Mesendoderm (in vitro differentiated cells): ENCODE measurements around the gene AHI1.

Source experiments
- DNase-seq: peaks from one replicate; pipeline ENCODE4 v3.0.0; 2013
- H2AK5ac ChIP-seq: 2 replicates; pipeline ENCODE4 v1.6.1; 2013; ENCODE audit warnings: low read length, inconsistent platforms
- H2BK120ac ChIP-seq: 2 replicates; pipeline ENCODE4 v1.6.1; 2013; ENCODE audit warnings: low read depth, mild to moderate bottlenecking, low read length, moderate library complexity, mixed read lengths
- H2BK15ac ChIP-seq: replicated peaks from 2 replicates; pipeline ENCODE4 v1.6.1; 2013; ENCODE audit warnings: low read depth, mild to moderate bottlenecking, moderate library complexity
- H2BK5ac ChIP-seq: 2 replicates; pipeline ENCODE4 v1.6.1; 2013; ENCODE audit warnings: low read length, inconsistent platforms
- H3K18ac ChIP-seq: 2 replicates; pipeline ENCODE4 v1.6.1; 2013; ENCODE audit warnings: mild to moderate bottlenecking, low read length, mixed read lengths
- H3K23ac ChIP-seq: one replicate; pipeline ENCODE4 v1.6.1; 2013; ENCODE audit warnings: low read length
- H3K27ac ChIP-seq: 2 replicates; pipeline ENCODE4 v1.5.1; 2013; ENCODE audit warnings: low read depth, mild to moderate bottlenecking, inconsistent platforms, low read length, moderate library complexity
- H3K27me3 ChIP-seq: 2 replicates; pipeline ENCODE4 v1.6.1; 2013; ENCODE audit warnings: low read length, control low read depth, mild to moderate bottlenecking, inconsistent platforms; ENCODE audit not compliant: insufficient read depth, poor library complexity
- H3K36me3 ChIP-seq: 2 replicates; pipeline ENCODE4 v1.6.1; 2013; ENCODE audit warnings: low read length, inconsistent platforms; ENCODE audit not compliant: control insufficient read depth, insufficient read depth
- H3K4ac ChIP-seq: one replicate; pipeline ENCODE4 v1.6.1; 2013; ENCODE audit warnings: low read depth, mild to moderate bottlenecking, low read length, moderate library complexity
- H3K4me1 ChIP-seq: 2 replicates; pipeline ENCODE4 v1.6.1; 2013; ENCODE audit warnings: low read depth, low read length, inconsistent platforms; ENCODE audit not compliant: control insufficient read depth
- H3K4me2 ChIP-seq: 2 replicates; pipeline ENCODE4 v1.6.1; 2013; ENCODE audit warnings: low read length
- H3K4me3 ChIP-seq: 2 replicates; pipeline ENCODE4 v1.5.1; 2013; ENCODE audit warnings: mild to moderate bottlenecking, low read length
- H3K56ac ChIP-seq: one replicate; pipeline ENCODE4 v1.6.1; 2013; ENCODE audit warnings: low read length
- H3K79me1 ChIP-seq: 2 replicates; pipeline ENCODE4 v1.6.1; 2013; ENCODE audit warnings: low read length, inconsistent platforms
- H3K79me2 ChIP-seq: 2 replicates; pipeline ENCODE4 v1.6.1; 2013; ENCODE audit warnings: mild to moderate bottlenecking, low read length; ENCODE audit not compliant: control insufficient read depth, insufficient read depth
- H3K9ac ChIP-seq: 2 replicates; pipeline ENCODE4 v1.6.1; 2013; ENCODE audit warnings: low read length, inconsistent platforms
- H4K5ac ChIP-seq: one replicate; pipeline ENCODE4 v1.6.1; 2013; ENCODE audit warnings: low read length
- H4K8ac ChIP-seq: one replicate; pipeline ENCODE4 v1.6.1; 2013; ENCODE audit warnings: low read depth, mild to moderate bottlenecking, control low read depth, low read length, moderate library complexity
- WGBS: extraction: QIAGEN DNeasy Blood & Tissue Kit; methylation state at CpG from one replicate; pipeline ENCODE4 v1.1.7; 2013; ENCODE audit warnings: low lambda C conversion rate, missing lambda C conversion rate; ENCODE audit not compliant: insufficient coverage; ENCODE audit errors: extremely low coverage; 5-methylcytosine and 5-hydroxymethylcytosine counted together

Gene AHI1

GRCh38 chr6:135325624-135326424 lies 171.7 kb downstream of the AHI1 start:
- H2AK5ac ChIP-seq: no peak overlapping the region
- H3K4me3 ChIP-seq: no peak overlapping the region
- no peaks in the 10 kb centered on the region for H3K79me1 ChIP-seq
- H3K4me2 ChIP-seq: no peak overlapping the region
- H3K18ac ChIP-seq: no peak overlapping the region
- H4K5ac ChIP-seq: no peak overlapping the region
- H2BK5ac ChIP-seq: no peak overlapping the region
- no peak overlapping the region for H3K4ac ChIP-seq
- H2BK120ac ChIP-seq: no peak overlapping the region
- H3K79me2 ChIP-seq: no peaks in the 10 kb centered on the region
- H3K9ac ChIP-seq: no peak overlapping the region
- no CpG with 5 or more reads among the region's 4 CpGs for WGBS
- H3K27ac ChIP-seq: no peak overlapping the region
- no peaks in the 10 kb centered on the region for H3K27me3 ChIP-seq
- H3K56ac ChIP-seq: no peak overlapping the region
- no peak overlapping the region for H4K8ac ChIP-seq
- H3K36me3 ChIP-seq: no peaks in the 10 kb centered on the region
- H3K4me1 ChIP-seq: peaks cover 2% of the 10 kb centered on the region
- no peak overlapping the region for H2BK15ac ChIP-seq
- H3K23ac ChIP-seq: no peak overlapping the region
- DNase-seq: no peak

DNA sequence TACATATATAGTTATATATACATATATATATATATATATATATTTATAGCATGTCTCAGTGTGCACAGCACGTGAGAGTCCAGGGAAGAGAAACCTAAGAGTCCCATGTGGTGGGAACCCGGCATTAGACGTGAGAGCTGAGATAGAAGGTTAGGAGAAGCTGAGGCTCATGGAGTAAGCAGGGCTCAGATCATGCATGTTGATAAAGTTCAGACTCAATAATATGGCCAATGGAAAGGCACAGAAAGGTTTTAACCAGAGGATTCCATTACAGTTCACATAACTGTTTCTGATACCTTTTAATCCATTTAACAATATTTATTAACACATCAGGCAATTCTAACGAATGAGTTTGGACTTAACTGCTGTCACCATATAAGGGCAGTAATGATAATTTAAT lies 173.0 kb downstream of the AHI1 start:
- Histone ChIP-seq H4K5ac (peak overlapping the region; percentile 34), H3K4ac (no peak overlapping the region), H3K79me1 (no peaks in the 10 kb centered on the region), H2AK5ac (no peak overlapping the region), H3K4me3 (no peak overlapping the region), H2BK120ac (no peak overlapping the region), H4K8ac (no peak overlapping the region), H3K36me3 (no peaks in the 10 kb centered on the region), H3K9ac (no peak overlapping the region), H3K18ac (no peak overlapping the region), H3K56ac (no peak overlapping the region), H2BK5ac (peak overlapping the region; percentile 75), H3K27ac (no peak overlapping the region), H3K27me3 (no peaks in the 10 kb centered on the region), H3K79me2 (no peaks in the 10 kb centered on the region), H2BK15ac (peak overlapping the region; percentile 36), H3K4me2 (no peak overlapping the region), H3K23ac (no peak overlapping the region), H3K4me1 (peaks cover 2% of the 10 kb centered on the region)
- no CpG with 5 or more reads among the region's 4 CpGs for WGBS
- no peak for DNase-seq

DNA sequence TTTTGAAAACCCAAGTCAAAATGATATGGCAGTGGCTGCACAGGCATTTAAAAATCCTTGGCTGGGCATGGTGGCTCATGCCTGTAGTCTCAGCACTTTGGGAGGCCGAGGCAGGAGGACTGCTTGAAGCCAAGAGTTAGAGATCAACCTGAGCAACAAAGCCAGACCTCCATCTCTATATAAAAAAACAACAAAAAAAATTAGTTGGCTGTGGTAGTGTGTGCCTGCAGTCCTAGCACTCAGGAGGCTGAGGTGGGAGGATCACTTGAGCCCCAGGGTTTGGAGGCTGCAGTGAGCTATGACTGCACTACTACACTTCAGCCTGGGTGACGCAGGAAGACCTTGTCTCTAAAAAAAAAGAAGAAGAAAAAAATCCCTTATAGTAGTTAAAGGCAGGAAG lies 173.6 kb downstream of the AHI1 start:
- peak overlapping the region; percentile 36 for H2BK120ac ChIP-seq
- no peaks in the 10 kb centered on the region for H3K36me3 ChIP-seq
- H3K27ac ChIP-seq: no peak overlapping the region
- no peaks in the 10 kb centered on the region for H3K79me2 ChIP-seq
- H3K23ac ChIP-seq: no peak overlapping the region
- peak overlapping the region; percentile 99 for H3K18ac ChIP-seq
- no peak overlapping the region for H2BK15ac ChIP-seq
- no peak overlapping the region for H2AK5ac ChIP-seq
- H3K4ac ChIP-seq: peak overlapping the region; percentile 87
- no peak overlapping the region for H2BK5ac ChIP-seq
- no peak overlapping the region for H3K4me2 ChIP-seq
- DNase-seq: no peak
- H3K27me3 ChIP-seq: no peaks in the 10 kb centered on the region
- H3K56ac ChIP-seq: no peak overlapping the region
- no peak overlapping the region for H4K5ac ChIP-seq
- H3K79me1 ChIP-seq: no peaks in the 10 kb centered on the region
- H3K4me3 ChIP-seq: no peak overlapping the region
- peaks cover 2% of the 10 kb centered on the region for H3K4me1 ChIP-seq
- peak overlapping the region; percentile 13 for H4K8ac ChIP-seq
- no CpG with 5 or more reads among the region's 2 CpGs for WGBS
- no peak overlapping the region for H3K9ac ChIP-seq

GRCh38 chr6:135323202-135323668 lies 174.3 kb downstream of the AHI1 start:
- Histone ChIP-seq H3K27ac (no peak overlapping the region), H3K27me3 (no peaks in the 10 kb centered on the region), H3K79me2 (no peaks in the 10 kb centered on the region), H3K4me2 (no peak overlapping the region), H3K23ac (no peak overlapping the region), H2AK5ac (no peak overlapping the region), H3K18ac (no peak overlapping the region), H3K56ac (no peak overlapping the region), H4K5ac (no peak overlapping the region), H3K4ac (no peak overlapping the region), H3K4me3 (no peak overlapping the region), H4K8ac (no peak overlapping the region), H2BK120ac (no peak overlapping the region), H2BK15ac (no peak overlapping the region), H3K4me1 (peaks cover 2% of the 10 kb centered on the region), H2BK5ac (no peak overlapping the region), H3K9ac (no peak overlapping the region), H3K36me3 (no peaks in the 10 kb centered on the region), H3K79me1 (no peaks in the 10 kb centered on the region)
- DNase-seq: peak; percentile 96
- no CpG with 5 or more reads among the region's 6 CpGs for WGBS

DNA sequence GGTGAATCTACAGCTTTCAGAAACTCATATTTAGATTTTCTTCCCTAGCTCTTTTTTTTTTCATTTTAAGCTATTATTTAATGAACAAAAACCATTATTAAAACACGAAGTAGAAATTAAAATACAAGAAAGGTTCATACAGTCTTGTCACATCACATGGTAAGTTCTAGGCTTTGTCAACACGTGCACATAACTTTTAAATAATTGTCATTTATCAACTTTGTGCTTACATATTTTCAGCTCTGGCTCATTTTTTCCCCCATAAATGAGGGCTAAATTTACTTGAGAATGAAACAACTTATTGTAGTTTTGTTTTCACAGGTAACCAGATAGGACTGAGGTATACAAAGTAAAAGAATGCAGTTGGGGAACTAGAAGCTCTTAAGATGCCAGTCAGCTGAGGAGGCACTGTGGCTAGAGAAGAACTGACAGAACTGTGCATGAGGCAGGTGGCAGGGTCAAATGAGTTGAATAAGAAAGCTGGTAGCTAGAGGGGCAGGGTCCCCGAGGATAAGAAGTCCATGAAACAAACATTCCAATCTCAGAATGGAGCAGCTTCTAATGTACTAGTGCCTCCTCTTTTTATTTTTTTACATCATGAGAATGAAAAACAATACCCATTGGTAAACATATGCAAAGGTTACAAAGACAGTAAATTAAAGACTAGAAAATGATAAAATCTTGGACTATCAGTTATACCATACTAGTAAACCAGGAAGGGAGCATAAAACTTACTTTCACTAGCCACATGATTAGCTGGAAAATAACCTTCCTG lies 174.9 kb downstream of the AHI1 start:
- H2BK5ac ChIP-seq: peak overlapping the region; percentile 87
- H3K4me1 ChIP-seq: peaks cover 2% of the 10 kb centered on the region
- H2AK5ac ChIP-seq: no peak overlapping the region
- H3K9ac ChIP-seq: no peak overlapping the region
- H3K36me3 ChIP-seq: no peaks in the 10 kb centered on the region
- DNase-seq: no peak
- no peak overlapping the region for H3K4me2 ChIP-seq
- no peak overlapping the region for H2BK120ac ChIP-seq
- H3K4ac ChIP-seq: no peak overlapping the region
- no peaks in the 10 kb centered on the region for H3K79me1 ChIP-seq
- WGBS: no CpG with 5 or more reads among the region's 3 CpGs
- H3K56ac ChIP-seq: peak overlapping the region; percentile 53
- no peaks in the 10 kb centered on the region for H3K79me2 ChIP-seq
- H2BK15ac ChIP-seq: no peak overlapping the region
- no peaks in the 10 kb centered on the region for H3K27me3 ChIP-seq
- peak overlapping the region; percentile 39 for H4K8ac ChIP-seq
- no peak overlapping the region for H3K4me3 ChIP-seq
- no peak overlapping the region for H4K5ac ChIP-seq
- peak overlapping the region; percentile 53 for H3K27ac ChIP-seq
- peak overlapping the region; percentile 98 for H3K18ac ChIP-seq
- H3K23ac ChIP-seq: no peak overlapping the region
